SJCRH30 (cell line): Measurements from ENCODE around the gene TEX36. TPM values are rescaled to one million over a fixed set of nuclear protein-coding genes. Genes with fewer than 3 reads are reported as not detected.

Experiments used
- total RNA-seq: library from RNA; depleted of rRNA; stranded (reverse); fragments of >200 nt; shearing (Covaris generic); gene quantifications from 2 replicates; pipeline ENCODE4 v1.2.3, GENCODE V29; 2014; rRNA removed

Gene TEX36
- total RNA-seq, 1 experiment from 2014 or later, result not detected

Other genes starting within 250 kb of the TEX36 start
- gene EDRF1, start 36.5 kb upstream of the TEX36 start, total RNA-seq, result 34.1 and 38.1 TPM in 2 replicates
- 0.10 TPM in 1 of 2 replicates, not detected in the other for gene MMP21, start 92.7 kb upstream of the TEX36 start, total RNA-seq
- 40.3 and 41.0 TPM in 2 replicates for gene UROS, start 140.1 kb upstream of the TEX36 start, total RNA-seq
- 151 and 175 TPM in 2 replicates for gene BCCIP, start 140.4 kb upstream of the TEX36 start, total RNA-seq
- 33.8 and 35.7 TPM in 2 replicates for gene DHX32, start 198.1 kb upstream of the TEX36 start, total RNA-seq
- 0.42 and 0.71 TPM in 2 replicates for gene FANK1, start 213.4 kb upstream of the TEX36 start, total RNA-seq